Right lobe of liver (tissue), 6 donors: ENCODE data around the gene KIF2A. TPM values are rescaled to one million over a fixed set of nuclear protein-coding genes. Genes with fewer than 3 reads are reported as not detected.

Experiments used
- ATAC-seq, 4 donors: fragments of 200-7000 bp; cut with Tn5 transposase; one replicate each; pipeline ENCODE4 v1.9.1; 2020; ENCODE audit warnings: mild to moderate bottlenecking in 4 of 4, moderate library complexity in 4 of 4
- DNase-seq, 3 donors: peaks; one replicate each; pipeline ENCODE4 v3.0.0-alpha.2; 2020
- H3K27ac ChIP-seq, 3 donors: fragments of 200-600 bp; one replicate each; pipeline ENCODE4 v1.8.0; 2022
- H3K27me3 ChIP-seq, 2 donors: fragments of 200-600 bp; one replicate each; pipeline ENCODE4 v1.8.0; 2022
- H3K36me3 ChIP-seq, 4 donors: fragments of 200-600 bp; sonication (generic) in 1 of 4; one replicate each; pipeline versions ENCODE4 v1.5.1 to v1.8.0; 2017 to 2022; ENCODE audit warnings: control low read depth in 1 of 4
- H3K4me1 ChIP-seq, 4 donors: fragments of 200-600 bp; sonication (generic) in 1 of 4; one replicate each; pipeline versions ENCODE4 v1.5.1 to v1.8.0; 2017 to 2022; ENCODE audit warnings: control low read depth in 1 of 4
- H3K4me3 ChIP-seq, 3 donors: fragments of 200-600 bp; one replicate each; pipeline ENCODE4 v1.8.0; 2022
- H3K9me3 ChIP-seq, 4 donors: fragments of 200-600 bp; sonication (generic) in 1 of 4; one replicate each; pipeline versions ENCODE4 v1.5.1 to v1.8.0; 2017 to 2022; ENCODE audit warnings: control low read depth in 1 of 4
- CTCF ChIP-seq, 4 donors: fragments of 200-600 bp in 3 of 4; fragments of 450-650 bp in 1 of 4; IDR thresholded peaks; one replicate each; pipeline versions ENCODE4 v1.5.1 to v1.8.0; 2016 to 2022; ENCODE audit warnings: antibody characterized with exemption in 4 of 4, mild to moderate bottlenecking in 2 of 4
- POLR2A ChIP-seq: fragments of 450-650 bp; IDR thresholded peaks from one replicate; pipeline ENCODE4 v1.6.1; 2017; ENCODE audit warnings: antibody characterized with exemption, mild to moderate bottlenecking
- WGBS: methylation state at CpG from one replicate; pipeline ENCODE4 v1.1.6; 2018; ENCODE audit warnings: low coverage, low lambda C conversion rate; ENCODE audit not compliant: insufficient coverage; ENCODE audit errors: missing lambda C conversion rate; 5-methylcytosine and 5-hydroxymethylcytosine counted together
- intact Hi-C, 2 donors: fragments of 100-400 bp; cut with DNase I; formaldehyde crosslinking; loops; one replicate each; pipeline versions ENCODE4 v1.11.2 to v1.14.1; 2022
- total RNA-seq, 6 experiments: library from RNA; depleted of rRNA in 2 of 6; stranded (reverse); fragments of >200 nt in 2 of 6; fragmentation: NEBNext Ultra II Directional in 3 of 6; extraction: Animal tissue kit (Norgen Biotek cat#: 25700) in 3 of 6; gene quantifications; one replicate each; pipeline versions ENCODE4 v1.1.0 to v1.2.4, GENCODE V29; 2016 to 2023
- donor health status: DM: no; HTN: yes; CAD: no.
- donor health status: DM: no; HTN: no; CAD: no.
- donor health status: DM: no; HTN: no; CAD: no.
- donor health status: DM: no; HTN: yes; CAD: no.
- donor health status: DM: no; HTN: yes; CAD: no.

Gene KIF2A
- total RNA-seq, 6 experiments from 2014 or later = 4.9 to 10.2 (median 6.7) TPM

GRCh38 chr5:62341783-62342475, 35.9 kb downstream of the KIF2A start:
- TF ChIP-seq CTCF (IDR thresholded peaks at IDR 0.05) = no peak
- no peak for TF ChIP-seq POLR2A
- Histone ChIP-seq H3K4me3 (no peak overlapping the region), H3K36me3 (no peaks in the 10 kb centered on the region), H3K4me1 (no peaks in the 10 kb centered on the region), H3K27me3 (no peaks in the 10 kb centered on the region), H3K27ac (no peak overlapping the region), H3K9me3 (no peaks in the 10 kb centered on the region)
- ATAC-seq = no peak
- 75% methylated on average over 4 of the region's 4 CpGs for WGBS
- DNase-seq = no peak
- intact Hi-C loops = no loop called here

- WGBS = no CpG with 5 or more reads among the region's 2 CpGs
- no peak for ATAC-seq
- no peaks in the 10 kb centered on the region for H3K4me1 ChIP-seq
Measured at GRCh38 chr5:62342476-62342837, 36.5 kb downstream of the KIF2A start.

GRCh38 chr5:62343428-62343827, 37.4 kb downstream of the KIF2A start:
- Histone ChIP-seq H3K4me3 (no peak overlapping the region), H3K27me3 (no peaks in the 10 kb centered on the region), H3K9me3 (no peaks in the 10 kb centered on the region), H3K4me1 (no peaks in the 10 kb centered on the region), H3K36me3 (no peaks in the 10 kb centered on the region), H3K27ac (no peak overlapping the region)
- TF ChIP-seq CTCF (IDR thresholded peaks at IDR 0.05) = no peak
- intact Hi-C loops = no loop called here
- DNase-seq = no peak
- 79% methylated on average over 1 of the region's 1 CpG for WGBS
- ATAC-seq = no peak

More at GRCh38 chr5:62342476-62342837, 36.5 kb downstream of the KIF2A start:
- DNase-seq = no peak
- no peak overlapping the region for H3K4me3 ChIP-seq
- intact Hi-C loops = no loop called here
- H3K36me3 ChIP-seq = no peaks in the 10 kb centered on the region
- TF ChIP-seq CTCF (IDR thresholded peaks at IDR 0.05) = no peak
- no peak for TF ChIP-seq POLR2A
- no peaks in the 10 kb centered on the region for H3K27me3 ChIP-seq
- H3K27ac ChIP-seq = no peak overlapping the region
- no peaks in the 10 kb centered on the region for H3K9me3 ChIP-seq

GRCh38 chr5:62346748-62347147, 40.7 kb downstream of the KIF2A start:
- no peaks in the 10 kb centered on the region for H3K36me3 ChIP-seq
- ATAC-seq = no peak
- intact Hi-C loops = no loop called here
- no peaks in the 10 kb centered on the region for H3K27me3 ChIP-seq
- no peak for DNase-seq
- 87% methylated on average over 2 of the region's 2 CpGs for WGBS
- H3K4me1 ChIP-seq = no peaks in the 10 kb centered on the region
- TF ChIP-seq CTCF (IDR thresholded peaks at IDR 0.05) = no peak
- TF ChIP-seq POLR2A = no peak
- H3K4me3 ChIP-seq = no peak overlapping the region
- no peaks in the 10 kb centered on the region for H3K9me3 ChIP-seq
- no peak overlapping the region for H3K27ac ChIP-seq
